Thymus (tissue), 11 donors: Measurements from ENCODE around the gene CSF3. TPM values are rescaled to one million over a fixed set of nuclear protein-coding genes. Genes with fewer than 3 reads are reported as not detected.

ENCODE experiments used
- DNase-seq, 9 donors: peaks; one replicate each; pipeline ENCODE4 v3.0.0-alpha.2; 2013; ENCODE audit warnings: low spot score in 9 of 9, low read depth in 6 of 9, missing footprints in 1 of 9
- H3K27ac ChIP-seq, 2 donors: one replicate each; pipeline ENCODE4 v1.5.1; 2013; ENCODE audit warnings: control low read depth in 1 of 2, low read depth in 1 of 2, low read length in 1 of 2, mild to moderate bottlenecking in 1 of 2, moderate library complexity in 1 of 2
- H3K27me3 ChIP-seq, 2 donors: one replicate each; pipeline ENCODE4 v1.5.1; 2013; ENCODE audit warnings: low read length in 1 of 2; ENCODE audit not compliant: control insufficient read depth in 2 of 2, insufficient read depth in 1 of 2
- H3K36me3 ChIP-seq, 2 donors: one replicate each; pipeline ENCODE4 v1.5.1; 2013; ENCODE audit warnings: low read length in 1 of 2, mild to moderate bottlenecking in 1 of 2, moderate library complexity in 1 of 2; ENCODE audit not compliant: control insufficient read depth in 2 of 2, insufficient read depth in 2 of 2
- H3K4me1 ChIP-seq, 2 donors: one replicate each; pipeline ENCODE4 v1.5.1; 2013; ENCODE audit warnings: low read length in 2 of 2; ENCODE audit not compliant: control insufficient read depth in 2 of 2, insufficient read depth in 2 of 2
- H3K4me3 ChIP-seq, 2 donors: one replicate each; pipeline ENCODE4 v1.5.1; 2013; ENCODE audit warnings: low read length in 2 of 2, control low read depth in 1 of 2, mild to moderate bottlenecking in 1 of 2
- H3K9me3 ChIP-seq, 2 donors: one replicate each; pipeline ENCODE4 v1.5.1; 2013; ENCODE audit warnings: low read length in 1 of 2, mild to moderate bottlenecking in 1 of 2; ENCODE audit not compliant: control insufficient read depth in 2 of 2, insufficient read depth in 1 of 2
- WGBS: extraction: QIAGEN DNeasy Blood & Tissue Kit; methylation state at CpG from one replicate; pipeline ENCODE4 v1.1.7; 2013; 5-methylcytosine and 5-hydroxymethylcytosine counted together
- polyA plus RNA-seq: library from polyadenylated mRNA; stranded (reverse); fragments of 200-250 nt; gene quantifications from one replicate; pipeline ENCODE4 v1.2.3, GENCODE V29; 2013
- total RNA-seq: library from RNA; stranded (reverse); fragments of 120-200 nt; gene quantifications from one replicate; pipeline ENCODE4 v1.2.4, GENCODE V29; 2013
- donor health status: healthy.

The CSF3 gene
- total and polyA plus RNA-seq, 2 donors = 0.09 to 1.3 TPM

GRCh38 chr17:40025991-40026815 is 11.0 kb downstream of the CSF3 start:
- Histone ChIP-seq H3K27ac (no peak overlapping the region), H3K4me3 (no peak overlapping the region), H3K36me3 (peaks cover 77 to 92% of the 10 kb centered on the region in 2 donors), H3K4me1 (peaks cover 11 to 17% of the 10 kb centered on the region in 2 donors), H3K27me3 (no peaks in the 10 kb centered on the region), H3K9me3 (peaks cover 0 to 4% of the 10 kb centered on the region in 2 donors)
- WGBS = 67% methylated on average over 22 of the region's 22 CpGs
- DNase-seq = peak in 1 of 9 donors; percentile 42

GRCh38 chr17:40026816-40027613 is 11.8 kb downstream of the CSF3 start:
- no peak overlapping the region for H3K4me3 ChIP-seq
- H3K27ac ChIP-seq = no peak overlapping the region
- peaks cover 0 to 4% of the 10 kb centered on the region in 2 donors for H3K9me3 ChIP-seq
- WGBS = 64% methylated on average over 33 of the region's 33 CpGs
- peak; percentile 29 to 81 (median 65) for DNase-seq
- H3K36me3 ChIP-seq = peaks cover 77 to 92% of the 10 kb centered on the region in 2 donors
- peaks cover 11 to 17% of the 10 kb centered on the region in 2 donors for H3K4me1 ChIP-seq
- H3K27me3 ChIP-seq = no peaks in the 10 kb centered on the region

- WGBS = 95% methylated on average over 5 of the region's 5 CpGs
- H3K4me1 ChIP-seq = peaks cover 11 to 17% of the 10 kb centered on the region in 2 donors
- H3K27ac ChIP-seq = no peak overlapping the region
- H3K36me3 ChIP-seq = peaks cover 76 to 92% of the 10 kb centered on the region in 2 donors
- peaks cover 0 to 4% of the 10 kb centered on the region in 2 donors for H3K9me3 ChIP-seq
- no peak for DNase-seq
- H3K27me3 ChIP-seq = no peaks in the 10 kb centered on the region
- H3K4me3 ChIP-seq = no peak overlapping the region
Observed at GRCh38 chr17:40027614-40028012, 12.4 kb downstream of the CSF3 start.

GRCh38 chr17:40028595-40028994 is 13.4 kb downstream of the CSF3 start:
- DNase-seq = no peak
- H3K4me1 ChIP-seq = peaks cover 11 to 17% of the 10 kb centered on the region in 2 donors
- H3K36me3 ChIP-seq = peaks cover 75 to 92% of the 10 kb centered on the region in 2 donors

GRCh38 chr17:40031706-40032105 is 16.5 kb downstream of the CSF3 start:
- Histone ChIP-seq H3K4me3 (no peak overlapping the region), H3K9me3 (no peaks in the 10 kb centered on the region), H3K36me3 (peaks cover 85 to 88% of the 10 kb centered on the region in 2 donors), H3K27me3 (no peaks in the 10 kb centered on the region), H3K27ac (no peak overlapping the region), H3K4me1 (peaks cover under 1 to 5% of the 10 kb centered on the region in 2 donors)
- no peak for DNase-seq
- WGBS = 98% methylated on average over 11 of the region's 11 CpGs

More at GRCh38 chr17:40028595-40028994, 13.4 kb downstream of the CSF3 start:
- no peak overlapping the region for H3K27ac ChIP-seq
- peaks cover 0 to 4% of the 10 kb centered on the region in 2 donors for H3K9me3 ChIP-seq
- no peaks in the 10 kb centered on the region for H3K27me3 ChIP-seq
- H3K4me3 ChIP-seq = no peak overlapping the region
- 95% methylated on average over 13 of the region's 13 CpGs for WGBS

- no peak for DNase-seq
- H3K4me3 ChIP-seq = no peak overlapping the region
- WGBS = 98% methylated on average over 23 of the region's 23 CpGs
- H3K27ac ChIP-seq = no peak overlapping the region
- no peaks in the 10 kb centered on the region for H3K9me3 ChIP-seq
- H3K36me3 ChIP-seq = peaks cover 79 to 81% of the 10 kb centered on the region in 2 donors
- H3K4me1 ChIP-seq = no peaks in the 10 kb centered on the region
- no peaks in the 10 kb centered on the region for H3K27me3 ChIP-seq
Observed at GRCh38 chr17:40032322-40033320, 17.4 kb downstream of the CSF3 start.

GRCh38 chr17:40033339-40033738 is 18.1 kb downstream of the CSF3 start:
- Histone ChIP-seq H3K4me1 (no peaks in the 10 kb centered on the region), H3K27ac (no peak overlapping the region)
- 90% methylated on average over 8 of the region's 8 CpGs for WGBS

GRCh38 chr17:40034426-40035161 is 19.4 kb downstream of the CSF3 start:
- DNase-seq = no peak
- Histone ChIP-seq H3K36me3 (peaks cover 62 to 66% of the 10 kb centered on the region in 2 donors), H3K27ac (no peak overlapping the region), H3K4me3 (no peak overlapping the region), H3K9me3 (no peaks in the 10 kb centered on the region), H3K27me3 (no peaks in the 10 kb centered on the region), H3K4me1 (no peaks in the 10 kb centered on the region)
- 91% methylated on average over 8 of the region's 8 CpGs for WGBS

More at GRCh38 chr17:40033339-40033738, 18.1 kb downstream of the CSF3 start:
- no peaks in the 10 kb centered on the region for H3K9me3 ChIP-seq
- peaks cover 74 to 76% of the 10 kb centered on the region in 2 donors for H3K36me3 ChIP-seq
- no peak overlapping the region for H3K4me3 ChIP-seq
- no peak for DNase-seq
- no peaks in the 10 kb centered on the region for H3K27me3 ChIP-seq
